Stimulated activated CD4-positive, alpha-beta T cell treated with anti-CD3 and anti-CD28 coated beads, Interleukin-15, amount 100 ng/mL, for 48 hours (primary cell): ENCODE data around the gene ZNF438.

ENCODE experiments used
- DNase-seq, 2 donors: peaks; one replicate each; pipeline ENCODE4 v3.0.0-alpha.2; 2020; ENCODE audit warnings: low read depth in 2 of 2

Gene ZNF438

GRCh38 chr10:31013331-31013730, 18.3 kb downstream of the ZNF438 start:
- DNase-seq, result no peak

- DNase-seq, result no peak
Measured at GRCh38 chr10:31011665-31012022, 20.0 kb downstream of the ZNF438 start.

- no peak for DNase-seq
Measured at GRCh38 chr10:31011017-31011664, 20.5 kb downstream of the ZNF438 start.

GRCh38 chr10:31010062-31010461, 21.6 kb downstream of the ZNF438 start:
- no peak for DNase-seq

- DNase-seq, result no peak
Measured at GRCh38 chr10:31005895-31006294, 25.8 kb downstream of the ZNF438 start.

- no peak for DNase-seq
Measured at GRCh38 chr10:31004611-31005193, 27.0 kb downstream of the ZNF438 start.

- DNase-seq, result no peak
Measured at GRCh38 chr10:31001740-31002139, 29.9 kb downstream of the ZNF438 start.

GRCh38 chr10:31000867-31001266, 30.8 kb downstream of the ZNF438 start:
- no peak for DNase-seq

GRCh38 chr10:31000071-31000782, 31.4 kb downstream of the ZNF438 start:
- no peak for DNase-seq

GRCh38 chr10:30999070-30999712, 32.5 kb downstream of the ZNF438 start:
- DNase-seq, result no peak

GRCh38 chr10:30997536-30998235, 34.0 kb downstream of the ZNF438 start:
- no peak for DNase-seq

- DNase-seq, result no peak
Measured at GRCh38 chr10:30996481-30997005, 35.1 kb downstream of the ZNF438 start.

GRCh38 chr10:30995081-30995770, 36.4 kb downstream of the ZNF438 start:
- no peak for DNase-seq

- no peak for DNase-seq
Measured at GRCh38 chr10:30993155-30993554, 38.5 kb downstream of the ZNF438 start.

- no peak for DNase-seq
Measured at GRCh38 chr10:30992681-30993080, 39.0 kb downstream of the ZNF438 start.

- DNase-seq, result no peak
Measured at GRCh38 chr10:30991647-30992011, 40.0 kb downstream of the ZNF438 start.

GRCh38 chr10:30990971-30991646, 40.6 kb downstream of the ZNF438 start:
- DNase-seq, result no peak

GRCh38 chr10:30990351-30990750, 41.3 kb downstream of the ZNF438 start:
- DNase-seq, result no peak

GRCh38 chr10:30988831-30989435, 42.7 kb downstream of the ZNF438 start:
- DNase-seq, result no peak

- DNase-seq, result no peak
Measured at GRCh38 chr10:30987463-30987862, 44.2 kb downstream of the ZNF438 start.
